DMS114 treated with DMSO at 0.1 percent for 48 hours (cell line): ENCODE results near the gene IL6ST.

Experiments used
- DNase-seq: peaks from one replicate; lab custom pipeline; 2025; ENCODE audit not compliant: unreplicated experiment; lab: John Stamatoyannopoulos, UW

IL6ST gene

GRCh38 chr5:55897206-55897894 lies 97.4 kb downstream of the IL6ST start:
- no peak for DNase-seq

GRCh38 chr5:55896663-55897062 lies 98.1 kb downstream of the IL6ST start:
- DNase-seq = no peak

GRCh38 chr5:55896238-55896637 lies 98.5 kb downstream of the IL6ST start:
- DNase-seq = no peak

- DNase-seq = no peak
Observed at GRCh38 chr5:55895346-55895745, 99.4 kb downstream of the IL6ST start.

GRCh38 chr5:55894135-55894534 lies 100.6 kb downstream of the IL6ST start:
- DNase-seq = no peak

- no peak for DNase-seq
Observed at GRCh38 chr5:55892479-55892878, 102.3 kb downstream of the IL6ST start.

GRCh38 chr5:55888205-55888604 lies 106.6 kb downstream of the IL6ST start:
- no peak for DNase-seq

- no peak for DNase-seq
Observed at GRCh38 chr5:55885359-55885758, 109.4 kb downstream of the IL6ST start.
